Keratinocyte (primary cell): ENCODE data around the gene PARD3B. TPM values are rescaled to one million over a fixed set of nuclear protein-coding genes. Genes with fewer than 3 reads are reported as not detected.

Experiments used
- DNase-seq: peaks from one replicate; pipeline ENCODE4 v3.0.0-alpha.2; 2011; ENCODE audit warnings: low read depth, missing footprints, low spot score
- FAIRE-seq: peaks from 2 replicates; lab custom pipeline; 2011; peaks lifted over from hg19 to GRCh38; lab: Jason Lieb, UNC
- H2AFZ ChIP-seq: 2 replicates; pipeline ENCODE4 v1.6.0; 2012; ENCODE audit warnings: low read length, control low read depth, inconsistent platforms; ENCODE audit not compliant: control insufficient read depth
- H3K27ac ChIP-seq: 2 replicates; pipeline ENCODE4 v1.5.1; 2011; ENCODE audit warnings: low read length; ENCODE audit not compliant: control insufficient read depth, insufficient read depth
- H3K27me3 ChIP-seq: 3 replicates; pipeline ENCODE4 v1.6.0; 2011; ENCODE audit warnings: low read length; ENCODE audit not compliant: control insufficient read depth, insufficient read depth; ENCODE audit errors: extremely low read depth
- H3K36me3 ChIP-seq, 2 experiments: 2 replicates in 1 of 2; 3 replicates in 1 of 2; pipeline ENCODE4 v1.5.1; 2011; ENCODE audit warnings: low read length in 2 of 2, mild to moderate bottlenecking in 1 of 2; ENCODE audit not compliant: control insufficient read depth in 2 of 2, insufficient read depth in 2 of 2; ENCODE audit errors: extremely low read depth in 1 of 2
- H3K4me1 ChIP-seq: 3 replicates; pipeline ENCODE4 v1.5.1; 2011; ENCODE audit warnings: low read length; ENCODE audit not compliant: control insufficient read depth, insufficient read depth; ENCODE audit errors: extremely low read depth
- H3K4me2 ChIP-seq: 3 replicates; pipeline ENCODE4 v1.6.0; 2011; ENCODE audit warnings: low read depth, low read length; ENCODE audit not compliant: control insufficient read depth, insufficient read depth; ENCODE audit errors: extremely low read depth
- H3K4me3 ChIP-seq, 3 experiments: fragments of 200-600 bp in 1 of 3; sonication (generic) in 1 of 3; 2 replicates in 2 of 3; 3 replicates in 1 of 3; pipeline ENCODE4 v1.5.1; 2011 to 2016; ENCODE audit warnings: low read length in 3 of 3, mild to moderate bottlenecking in 3 of 3, control low read depth in 2 of 3, inconsistent platforms in 1 of 3, low read depth in 1 of 3, mixed read lengths in 1 of 3, mixed run types in 1 of 3, moderate library complexity in 1 of 3; ENCODE audit not compliant: control insufficient read depth in 2 of 3, insufficient read depth in 2 of 3; ENCODE audit errors: extremely low read depth in 1 of 3
- H3K79me2 ChIP-seq: 2 replicates; pipeline ENCODE4 v1.6.0; 2012; ENCODE audit warnings: low read length; ENCODE audit not compliant: control insufficient read depth, insufficient read depth
- H3K9ac ChIP-seq: 3 replicates; pipeline ENCODE4 v1.6.0; 2011; ENCODE audit warnings: low read length; ENCODE audit not compliant: control insufficient read depth, insufficient read depth; ENCODE audit errors: extremely low read depth
- H3K9me1 ChIP-seq: 3 replicates; pipeline ENCODE4 v1.6.0; 2011; ENCODE audit warnings: low read length; ENCODE audit not compliant: control insufficient read depth, insufficient read depth; ENCODE audit errors: extremely low read depth
- H3K9me3 ChIP-seq: 2 replicates; pipeline ENCODE4 v1.5.1; 2012; ENCODE audit warnings: low read depth, low read length; ENCODE audit not compliant: control insufficient read depth
- H4K20me1 ChIP-seq: 3 replicates; pipeline ENCODE4 v1.6.0; 2011; ENCODE audit warnings: low read length; ENCODE audit not compliant: control insufficient read depth, insufficient read depth; ENCODE audit errors: extremely low read depth
- CTCF ChIP-seq, 3 experiments: IDR thresholded peaks in 1 of 3; conservative IDR thresholded peaks in 1 of 3; optimal IDR thresholded peaks in 1 of 3; 2 replicates in 2 of 3; 3 replicates in 1 of 3; pipeline versions ENCODE3 to v1.5.1; 2011; ENCODE audit warnings: low read length in 3 of 3, mild to moderate bottlenecking in 3 of 3, moderate library complexity in 2 of 3, control low read depth in 1 of 3, inconsistent platforms in 1 of 3; ENCODE audit not compliant: insufficient read depth in 2 of 3; ENCODE audit errors: extremely low read depth in 1 of 3
- EZH2 ChIP-seq: IDR thresholded peaks from one replicate; pipeline ENCODE4 v1.6.1; 2012; ENCODE audit warnings: inconsistent platforms, mild to moderate bottlenecking, low read length, moderate library complexity
- dilution Hi-C: fragments of 300-500 bp; cut with MboI; formaldehyde crosslinking; loops from one replicate; pipeline ENCODE4 v1.7.0; 2020; ENCODE audit warnings: low sequenced_read_pairs; ENCODE audit not compliant: extremely low pct_ligation_motif_present
- polyA plus RNA-seq, 5 experiments: library from polyadenylated mRNA; depleted of rRNA in 3 of 5; stranded (reverse) in 3 of 5; stranded (forward) in 1 of 5; unstranded in 1 of 5; fragments of >200 nt; gene quantifications; 1 replicate in 1 of 5; 2 replicates in 3 of 5; 3 replicates in 1 of 5; pipeline versions ENCODE4 v1.2.1 to v1.2.3, GENCODE V29; 2011 to 2012; ENCODE audit warnings: missing spikeins in 2 of 5, low read depth in 1 of 5, low replicate concordance in 1 of 5

Gene PARD3B
- polyA plus RNA-seq, 1 donor (not counting 4 experiments of a cell fraction or from before 2014, with no cell fraction given): 1.2 TPM

GRCh38 chr2:204870053-204870452, 324.8 kb downstream of the PARD3B start:
- no peak overlapping the region for H3K4me2 ChIP-seq
- FAIRE-seq (no peak), DNase-seq (no peak)
- no peak overlapping the region for H3K4me3 ChIP-seq
- H3K36me3 ChIP-seq: no peaks in the 10 kb centered on the region
- TF ChIP-seq CTCF (optimal IDR thresholded peaks at IDR 0.05 in 1 of 3, IDR thresholded peaks at IDR 0.05 in 1 of 3, conservative IDR thresholded peaks at IDR 0.05 in 1 of 3; ENCODE audit: extremely low read depth in 1 of 3, insufficient read depth in 2 of 3, low read length in 3 of 3): no peak
- TF ChIP-seq EZH2: no peak
- no peak overlapping the region for H3K27ac ChIP-seq
- no peaks in the 10 kb centered on the region for H3K9me3 ChIP-seq
- H2AFZ ChIP-seq: no peak overlapping the region
- H4K20me1 ChIP-seq: no peaks in the 10 kb centered on the region
- H3K9ac ChIP-seq: no peak overlapping the region
- dilution Hi-C loops: no loop called here
- H3K79me2 ChIP-seq: no peaks in the 10 kb centered on the region
- no peaks in the 10 kb centered on the region for H3K27me3 ChIP-seq
- no peaks in the 10 kb centered on the region for H3K4me1 ChIP-seq
- no peaks in the 10 kb centered on the region for H3K9me1 ChIP-seq

GRCh38 chr2:204871231-204871953, 326.1 kb downstream of the PARD3B start:
- H3K36me3 ChIP-seq: no peaks in the 10 kb centered on the region
- no peak overlapping the region for H3K9ac ChIP-seq
- no peak overlapping the region for H2AFZ ChIP-seq
- dilution Hi-C loops: no loop called here
- H4K20me1 ChIP-seq: no peaks in the 10 kb centered on the region
- H3K4me1 ChIP-seq: no peaks in the 10 kb centered on the region
- no peaks in the 10 kb centered on the region for H3K9me3 ChIP-seq
- no peak overlapping the region for H3K4me3 ChIP-seq
- DNase-seq (no peak), FAIRE-seq (no peak)
- no peaks in the 10 kb centered on the region for H3K27me3 ChIP-seq
- no peak overlapping the region for H3K27ac ChIP-seq
- H3K9me1 ChIP-seq: no peaks in the 10 kb centered on the region
- TF ChIP-seq EZH2: no peak
- TF ChIP-seq CTCF (optimal IDR thresholded peaks at IDR 0.05 in 1 of 3, IDR thresholded peaks at IDR 0.05 in 1 of 3, conservative IDR thresholded peaks at IDR 0.05 in 1 of 3; ENCODE audit: extremely low read depth in 1 of 3, insufficient read depth in 2 of 3, low read length in 3 of 3): peak in 2 of 3 experiments; percentile 13 to 15
- no peak overlapping the region for H3K4me2 ChIP-seq
- H3K79me2 ChIP-seq: no peaks in the 10 kb centered on the region
